Activated naive CD8-positive, alpha-beta T cell treated with anti-CD3 and anti-CD28 coated beads, Interleukin-2, amount 50 U/mL, for 24 hours (primary cell): ENCODE measurements around the gene MZT2B.
"Not testable (repeated sequence)": the region's sequence is repeated elsewhere in the genome, so short reads cannot be mapped to it uniquely, and the experiment has no call there.

ENCODE experiments used
- ATAC-seq: fragments of 150-1000 bp; cut with Tn5 transposase; one replicate; pipeline ENCODE4 v1.10.0; 2021
- DNase-seq: peaks from one replicate; pipeline ENCODE4 v3.0.0; 2021
- H3K27ac Mint-ChIP-seq: one replicate; pipeline ENCODE4 v1.8.0; 2021; ENCODE audit warnings: mild to moderate bottlenecking, mixed read lengths
- H3K27me3 Mint-ChIP-seq: one replicate; pipeline ENCODE4 v1.8.0; 2021; ENCODE audit warnings: mixed read lengths
- H3K36me3 Mint-ChIP-seq: one replicate; pipeline ENCODE4 v1.8.0; 2021; ENCODE audit warnings: low read depth, mixed read lengths
- H3K4me1 Mint-ChIP-seq: one replicate; pipeline ENCODE4 v1.8.0; 2021; ENCODE audit warnings: mixed read lengths
- H3K4me3 Mint-ChIP-seq: one replicate; pipeline ENCODE4 v1.8.0; 2021; ENCODE audit warnings: mild to moderate bottlenecking, moderate library complexity, mixed read lengths
- H3K9me3 Mint-ChIP-seq: one replicate; pipeline ENCODE4 v1.8.0; 2021; ENCODE audit warnings: mixed read lengths

The MZT2B gene

GRCh38 chr2:130157825-130158514, 24.1 kb upstream of the MZT2B start:
- not testable (repeated sequence) for H3K4me3 Mint-ChIP-seq, H3K27me3 Mint-ChIP-seq, H3K9me3 Mint-ChIP-seq
- Mint-ChIP-seq H3K36me3 (peaks cover 10% of the 10 kb centered on the region), H3K27ac (peak overlapping the region; percentile 54), H3K4me1 (peaks cover 11% of the 10 kb centered on the region)
- DNase-seq, result peak; percentile 37
- ATAC-seq, result peak; percentile 27

GRCh38 chr2:130158631-130159030, 23.4 kb upstream of the MZT2B start:
- no peaks in the 10 kb centered on the region for H3K9me3 Mint-ChIP-seq
- peak overlapping the region; percentile 54 for H3K27ac Mint-ChIP-seq
- no peaks in the 10 kb centered on the region for H3K27me3 Mint-ChIP-seq
- H3K4me1 Mint-ChIP-seq, result peaks cover 11% of the 10 kb centered on the region
- ATAC-seq (no peak), DNase-seq (no peak)
- H3K4me3 Mint-ChIP-seq, result no peak overlapping the region
- peaks cover 10% of the 10 kb centered on the region for H3K36me3 Mint-ChIP-seq

GRCh38 chr2:130159376-130159775, 22.7 kb upstream of the MZT2B start:
- H3K27me3 Mint-ChIP-seq, H3K9me3 Mint-ChIP-seq, ATAC-seq, H3K27ac Mint-ChIP-seq, DNase-seq, H3K4me3 Mint-ChIP-seq: not testable (repeated sequence)
- Mint-ChIP-seq H3K4me1 (peaks cover 11% of the 10 kb centered on the region), H3K36me3 (peaks cover 11% of the 10 kb centered on the region)

- ATAC-seq (no peak), DNase-seq (no peak)
- Mint-ChIP-seq H3K36me3 (peaks cover 13% of the 10 kb centered on the region), H3K27ac (peak overlapping the region; percentile 19), H3K27me3 (no peaks in the 10 kb centered on the region), H3K4me1 (peaks cover 11% of the 10 kb centered on the region), H3K4me3 (no peak overlapping the region), H3K9me3 (no peaks in the 10 kb centered on the region)
Observed at GRCh38 chr2:130160131-130160530, 21.9 kb upstream of the MZT2B start.

GRCh38 chr2:130160838-130161705, 21.0 kb upstream of the MZT2B start:
- not testable (repeated sequence) for DNase-seq, H3K27me3 Mint-ChIP-seq, ATAC-seq, H3K9me3 Mint-ChIP-seq, H3K27ac Mint-ChIP-seq, H3K4me3 Mint-ChIP-seq
- Mint-ChIP-seq H3K4me1 (peaks cover 11% of the 10 kb centered on the region), H3K36me3 (peaks cover 19% of the 10 kb centered on the region)

GRCh38 chr2:130162486-130162885, 19.6 kb upstream of the MZT2B start:
- not testable (repeated sequence) for ATAC-seq

GRCh38 chr2:130162968-130163367, 19.1 kb upstream of the MZT2B start:
- Mint-ChIP-seq H3K27ac (no peak overlapping the region), H3K9me3 (no peaks in the 10 kb centered on the region), H3K27me3 (no peaks in the 10 kb centered on the region), H3K4me1 (peaks cover 6% of the 10 kb centered on the region), H3K36me3 (peaks cover 32% of the 10 kb centered on the region), H3K4me3 (no peak overlapping the region)
- no peak for ATAC-seq
- no peak for DNase-seq

More at GRCh38 chr2:130162486-130162885, 19.6 kb upstream of the MZT2B start:
- Mint-ChIP-seq H3K4me1 (peaks cover 11% of the 10 kb centered on the region), H3K36me3 (peaks cover 27% of the 10 kb centered on the region)
- not testable (repeated sequence) for H3K27ac Mint-ChIP-seq, H3K4me3 Mint-ChIP-seq, H3K27me3 Mint-ChIP-seq, H3K9me3 Mint-ChIP-seq, DNase-seq

GRCh38 chr2:130165293-130166016, 16.6 kb upstream of the MZT2B start:
- DNase-seq (no peak), ATAC-seq (no peak)
- H3K4me3 Mint-ChIP-seq, result no peak overlapping the region
- H3K9me3 Mint-ChIP-seq, result no peaks in the 10 kb centered on the region
- no peaks in the 10 kb centered on the region for H3K27me3 Mint-ChIP-seq
- H3K4me1 Mint-ChIP-seq, result no peaks in the 10 kb centered on the region
- peaks cover 37% of the 10 kb centered on the region for H3K36me3 Mint-ChIP-seq
- H3K27ac Mint-ChIP-seq, result no peak overlapping the region

GRCh38 chr2:130166611-130167010, 15.5 kb upstream of the MZT2B start:
- DNase-seq, H3K27me3 Mint-ChIP-seq, H3K4me1 Mint-ChIP-seq, H3K27ac Mint-ChIP-seq, H3K9me3 Mint-ChIP-seq, ATAC-seq, H3K4me3 Mint-ChIP-seq: not testable (repeated sequence)
- peaks cover 41% of the 10 kb centered on the region for H3K36me3 Mint-ChIP-seq

- not testable (repeated sequence) for H3K4me3 Mint-ChIP-seq
Observed at GRCh38 chr2:130169163-130169562, 12.9 kb upstream of the MZT2B start.

GRCh38 chr2:130169896-130170295, 12.2 kb upstream of the MZT2B start:
- Mint-ChIP-seq H3K9me3 (no peaks in the 10 kb centered on the region), H3K36me3 (peaks cover 41% of the 10 kb centered on the region), H3K4me3 (no peak overlapping the region), H3K27ac (no peak overlapping the region), H3K4me1 (no peaks in the 10 kb centered on the region), H3K27me3 (no peaks in the 10 kb centered on the region)
- ATAC-seq (peak; percentile 25), DNase-seq (no peak)

More at GRCh38 chr2:130169163-130169562, 12.9 kb upstream of the MZT2B start:
- peaks cover 45% of the 10 kb centered on the region for H3K36me3 Mint-ChIP-seq
- H3K27me3 Mint-ChIP-seq, H3K27ac Mint-ChIP-seq, H3K4me1 Mint-ChIP-seq, DNase-seq, H3K9me3 Mint-ChIP-seq: not testable (repeated sequence)
- ATAC-seq, result peak; percentile 79

GRCh38 chr2:130174866-130175265, 7.2 kb upstream of the MZT2B start:
- not testable (repeated sequence) for H3K27me3 Mint-ChIP-seq, H3K9me3 Mint-ChIP-seq, DNase-seq, H3K27ac Mint-ChIP-seq, H3K4me3 Mint-ChIP-seq
- Mint-ChIP-seq H3K4me1 (peaks cover 13% of the 10 kb centered on the region), H3K36me3 (peaks cover 34% of the 10 kb centered on the region)
- ATAC-seq, result peak; percentile 52

- not testable (repeated sequence) for ATAC-seq, H3K9me3 Mint-ChIP-seq, DNase-seq, H3K27me3 Mint-ChIP-seq
- peaks cover 18% of the 10 kb centered on the region for H3K36me3 Mint-ChIP-seq
- H3K27ac Mint-ChIP-seq, result peak overlapping the region; percentile 92
- H3K4me3 Mint-ChIP-seq, result peak overlapping the region; percentile 93
- H3K4me1 Mint-ChIP-seq, result peaks cover 23% of the 10 kb centered on the region
Observed at GRCh38 chr2:130180404-130181324, 1.4 kb upstream of the MZT2B start.
